GM12878 (cell line): ENCODE data around the gene SBNO2. TPM values are rescaled to one million over a fixed set of nuclear protein-coding genes. Genes with fewer than 3 reads are reported as not detected.
A peak's percentile ranks its signal among the peaks of the same experiment; 100 is the strongest.

Experiments used
- EGR1 ChIP-seq, 2 experiments: IDR thresholded peaks; 1 replicate in 1 of 2; 2 replicates in 1 of 2; pipeline ENCODE4 v1.6.1; 2011 to 2012; ENCODE audit warnings: low read depth in 2 of 2, low read length in 2 of 2, borderline replicate concordance in 1 of 2, mild to moderate bottlenecking in 1 of 2, moderate library complexity in 1 of 2
- FOXK2 ChIP-seq: fragments of 450-650 bp; IDR thresholded peaks from 2 replicates; pipeline ENCODE4 v1.6.1; 2017; ENCODE audit warnings: mild to moderate bottlenecking, moderate library complexity
- HDAC2 ChIP-seq: fragments of 200-600 bp; sonication (generic); IDR thresholded peaks from 2 replicates; pipeline ENCODE4 v1.6.1; 2017
- MAX ChIP-seq: IDR thresholded peaks from 2 replicates; pipeline ENCODE4 v1.6.1; 2012; ENCODE audit warnings: low read depth, low read length, improper control_type of control experiment
- MEF2A ChIP-seq: IDR thresholded peaks from 2 replicates; pipeline ENCODE4 v1.6.1; 2011; ENCODE audit warnings: low read depth, mild to moderate bottlenecking, low read length, moderate library complexity; ENCODE audit not compliant: insufficient read depth
- PAX5 ChIP-seq: IDR thresholded peaks from 2 replicates; pipeline ENCODE4 v1.6.1; 2011; ENCODE audit warnings: low read depth, low read length, borderline replicate concordance
- PBX3 ChIP-seq: IDR thresholded peaks from 2 replicates; pipeline ENCODE4 v1.6.1; 2011; ENCODE audit warnings: mild to moderate bottlenecking, low read depth, low read length, moderate library complexity; ENCODE audit not compliant: insufficient replicate concordance
- POLR2A ChIP-seq: IDR thresholded peaks from 2 replicates; pipeline ENCODE4 v1.6.1; 2011; ENCODE audit warnings: low read depth, mild to moderate bottlenecking, low read length
- POLR2AphosphoS5 ChIP-seq: IDR thresholded peaks from 2 replicates; pipeline ENCODE4 v1.6.1; 2011; ENCODE audit warnings: mild to moderate bottlenecking, low read length, inconsistent platforms
- polyA plus RNA-seq, 11 experiments: library from polyadenylated mRNA; depleted of rRNA in 4 of 11; unstranded in 6 of 11; stranded (reverse) in 5 of 11; fragments of >200 nt; fragmentation: Nextera tagmentation in 4 of 11; fragmentation: Illumina TruSeq in 1 of 11; extraction: Ambion mirVana in 4 of 11; extraction: Trizol in 1 of 11; gene quantifications; 1 replicate in 1 of 11; 2 replicates in 10 of 11; pipeline versions ENCODE4 v1.2.1 to v1.2.3, GENCODE V29; 2011 to 2016; ENCODE audit warnings: inconsistent platforms in 2 of 11, missing spikeins in 2 of 11, low read depth in 1 of 11
- total RNA-seq, 4 experiments: library from RNA; depleted of rRNA in 3 of 4; stranded (reverse); fragments of >200 nt in 3 of 4; fragmentation: Illumina TruSeq in 1 of 4; extraction: Trizol in 1 of 4; gene quantifications; 2 replicates each; pipeline versions ENCODE4 v1.2.1 to v1.2.3, GENCODE V29; 2013 to 2021
- TF ChIP-seq, protein P1 (sequence below): fragments of 450-650 bp; IDR thresholded peaks from 2 replicates; pipeline ENCODE4 v1.6.1; 2017; ENCODE audit warnings: mild to moderate bottlenecking, moderate library complexity
- TF ChIP-seq, protein P2 (sequence below): fragments of 450-650 bp; IDR thresholded peaks from 2 replicates; pipeline ENCODE4 v1.6.1; 2017; ENCODE audit warnings: mild to moderate bottlenecking, moderate library complexity

SBNO2 gene
- total and polyA plus RNA-seq, 10 of the 15 experiments (the other 5 are each of a cell fraction or from before 2014, with no cell fraction given), result 0.08 to 44.6 (median 5.4) TPM

DNA sequence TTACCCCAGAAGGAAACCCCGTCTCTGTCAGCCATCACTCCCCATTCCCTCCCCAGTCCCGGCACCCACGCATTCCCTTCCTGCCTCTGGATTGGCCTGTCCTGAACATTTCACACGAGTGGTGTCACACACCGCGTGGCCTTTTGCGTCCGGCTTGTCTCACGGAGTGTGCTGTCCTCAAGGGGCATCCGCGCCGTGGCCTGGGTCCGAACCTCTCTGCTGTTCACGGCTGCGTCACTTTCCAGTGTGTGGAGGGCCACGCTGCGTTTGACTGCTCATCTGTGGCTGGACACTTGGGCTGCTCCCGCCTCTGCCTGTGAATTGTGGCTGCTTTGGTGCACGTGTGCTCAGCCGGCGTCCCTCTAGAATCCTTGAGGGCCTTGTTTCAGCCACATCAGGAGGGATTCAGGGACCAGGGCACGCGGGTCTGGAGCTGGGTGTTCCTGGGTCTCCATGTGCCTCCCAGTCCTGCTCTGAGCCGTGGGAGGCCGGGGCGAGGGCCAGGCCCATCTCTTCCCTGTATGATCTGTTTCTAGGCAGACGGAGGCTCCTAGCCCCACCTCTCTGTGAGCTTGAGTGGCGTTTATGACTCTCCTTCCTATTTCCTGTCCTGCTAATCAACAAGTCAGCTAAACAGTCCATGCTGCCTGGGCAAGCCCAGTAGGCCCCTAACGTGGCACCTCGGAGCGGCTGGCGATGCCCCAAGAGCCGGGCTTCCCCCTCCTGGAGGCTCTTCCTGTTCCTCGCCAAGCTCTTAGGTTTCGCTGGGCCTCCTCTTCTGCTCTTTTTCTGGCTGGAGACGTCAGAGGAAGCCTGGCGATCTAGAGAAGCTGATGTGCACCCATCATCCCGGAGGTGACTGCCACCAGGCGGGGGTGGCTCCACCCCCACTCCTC, 39.6 kb upstream of the SBNO2 start (continued):
- TF ChIP-seq, protein P1, sequence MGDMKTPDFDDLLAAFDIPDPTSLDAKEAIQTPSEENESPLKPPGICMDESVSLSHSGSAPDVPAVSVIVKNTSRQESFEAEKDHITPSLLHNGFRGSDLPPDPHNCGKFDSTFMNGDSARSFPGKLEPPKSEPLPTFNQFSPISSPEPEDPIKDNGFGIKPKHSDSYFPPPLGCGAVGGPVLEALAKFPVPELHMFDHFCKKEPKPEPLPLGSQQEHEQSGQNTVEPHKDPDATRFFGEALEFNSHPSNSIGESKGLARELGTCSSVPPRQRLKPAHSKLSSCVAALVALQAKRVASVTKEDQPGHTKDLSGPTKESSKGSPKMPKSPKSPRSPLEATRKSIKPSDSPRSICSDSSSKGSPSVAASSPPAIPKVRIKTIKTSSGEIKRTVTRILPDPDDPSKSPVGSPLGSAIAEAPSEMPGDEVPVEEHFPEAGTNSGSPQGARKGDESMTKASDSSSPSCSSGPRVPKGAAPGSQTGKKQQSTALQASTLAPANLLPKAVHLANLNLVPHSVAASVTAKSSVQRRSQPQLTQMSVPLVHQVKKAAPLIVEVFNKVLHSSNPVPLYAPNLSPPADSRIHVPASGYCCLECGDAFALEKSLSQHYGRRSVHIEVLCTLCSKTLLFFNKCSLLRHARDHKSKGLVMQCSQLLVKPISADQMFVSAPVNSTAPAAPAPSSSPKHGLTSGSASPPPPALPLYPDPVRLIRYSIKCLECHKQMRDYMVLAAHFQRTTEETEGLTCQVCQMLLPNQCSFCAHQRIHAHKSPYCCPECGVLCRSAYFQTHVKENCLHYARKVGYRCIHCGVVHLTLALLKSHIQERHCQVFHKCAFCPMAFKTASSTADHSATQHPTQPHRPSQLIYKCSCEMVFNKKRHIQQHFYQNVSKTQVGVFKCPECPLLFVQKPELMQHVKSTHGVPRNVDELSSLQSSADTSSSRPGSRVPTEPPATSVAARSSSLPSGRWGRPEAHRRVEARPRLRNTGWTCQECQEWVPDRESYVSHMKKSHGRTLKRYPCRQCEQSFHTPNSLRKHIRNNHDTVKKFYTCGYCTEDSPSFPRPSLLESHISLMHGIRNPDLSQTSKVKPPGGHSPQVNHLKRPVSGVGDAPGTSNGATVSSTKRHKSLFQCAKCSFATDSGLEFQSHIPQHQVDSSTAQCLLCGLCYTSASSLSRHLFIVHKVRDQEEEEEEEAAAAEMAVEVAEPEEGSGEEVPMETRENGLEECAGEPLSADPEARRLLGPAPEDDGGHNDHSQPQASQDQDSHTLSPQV, result no peak
- TF ChIP-seq PAX5 (no peak), FOXK2 (no peak), HDAC2 (no peak), MEF2A (no peak), PBX3 (peak; percentile 84), POLR2A (peak; percentile 51; the same call in 1 of the 2 replicates), POLR2AphosphoS5 (no peak; the same call in 1 of the 2 replicates), MAX (no peak), EGR1 (IDR thresholded peaks at IDR 0.05; ENCODE audit: borderline replicate concordance in 1 of 2, low read depth in 2 of 2, low read length in 2 of 2) (peak in 1 of 2 experiments; percentile 29; a peak in 1 of 3 replicates)
- TF ChIP-seq, protein P2, sequence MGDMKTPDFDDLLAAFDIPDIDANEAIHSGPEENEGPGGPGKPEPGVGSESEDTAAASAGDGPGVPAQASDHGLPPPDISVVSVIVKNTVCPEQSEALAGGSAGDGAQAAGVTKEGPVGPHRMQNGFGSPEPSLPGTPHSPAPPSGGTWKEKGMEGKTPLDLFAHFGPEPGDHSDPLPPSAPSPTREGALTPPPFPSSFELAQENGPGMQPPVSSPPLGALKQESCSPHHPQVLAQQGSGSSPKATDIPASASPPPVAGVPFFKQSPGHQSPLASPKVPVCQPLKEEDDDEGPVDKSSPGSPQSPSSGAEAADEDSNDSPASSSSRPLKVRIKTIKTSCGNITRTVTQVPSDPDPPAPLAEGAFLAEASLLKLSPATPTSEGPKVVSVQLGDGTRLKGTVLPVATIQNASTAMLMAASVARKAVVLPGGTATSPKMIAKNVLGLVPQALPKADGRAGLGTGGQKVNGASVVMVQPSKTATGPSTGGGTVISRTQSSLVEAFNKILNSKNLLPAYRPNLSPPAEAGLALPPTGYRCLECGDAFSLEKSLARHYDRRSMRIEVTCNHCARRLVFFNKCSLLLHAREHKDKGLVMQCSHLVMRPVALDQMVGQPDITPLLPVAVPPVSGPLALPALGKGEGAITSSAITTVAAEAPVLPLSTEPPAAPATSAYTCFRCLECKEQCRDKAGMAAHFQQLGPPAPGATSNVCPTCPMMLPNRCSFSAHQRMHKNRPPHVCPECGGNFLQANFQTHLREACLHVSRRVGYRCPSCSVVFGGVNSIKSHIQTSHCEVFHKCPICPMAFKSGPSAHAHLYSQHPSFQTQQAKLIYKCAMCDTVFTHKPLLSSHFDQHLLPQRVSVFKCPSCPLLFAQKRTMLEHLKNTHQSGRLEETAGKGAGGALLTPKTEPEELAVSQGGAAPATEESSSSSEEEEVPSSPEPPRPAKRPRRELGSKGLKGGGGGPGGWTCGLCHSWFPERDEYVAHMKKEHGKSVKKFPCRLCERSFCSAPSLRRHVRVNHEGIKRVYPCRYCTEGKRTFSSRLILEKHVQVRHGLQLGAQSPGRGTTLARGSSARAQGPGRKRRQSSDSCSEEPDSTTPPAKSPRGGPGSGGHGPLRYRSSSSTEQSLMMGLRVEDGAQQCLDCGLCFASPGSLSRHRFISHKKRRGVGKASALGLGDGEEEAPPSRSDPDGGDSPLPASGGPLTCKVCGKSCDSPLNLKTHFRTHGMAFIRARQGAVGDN, result 0 out of 2 replicates have a peak, but pooled peaks have one; percentile 38
